GM12878 (cell line): ENCODE results near the gene ASIC1. TPM values are rescaled to one million over a fixed set of nuclear protein-coding genes. Genes with fewer than 3 reads are reported as not detected.

Experiments
- BHLHE40 ChIP-seq, 2 experiments: fragments of 450-650 bp in 1 of 2; IDR thresholded peaks; 2 replicates each; pipeline ENCODE4 v1.6.1; 2011 to 2017; ENCODE audit warnings: low read depth in 2 of 2, borderline replicate concordance in 1 of 2, improper control_type of control experiment in 1 of 2, low read length in 1 of 2, mild to moderate bottlenecking in 1 of 2
- CBFB ChIP-seq: IDR thresholded peaks from 2 replicates; pipeline ENCODE4 v1.6.1; 2016; ENCODE audit warnings: antibody characterized with exemption, low read depth
- CBX3 ChIP-seq: fragments of 200-600 bp; sonication (generic); IDR thresholded peaks from 2 replicates; pipeline ENCODE4 v1.6.1; 2016; ENCODE audit warnings: low read depth, borderline replicate concordance
- GATAD2B ChIP-seq: fragments of 450-650 bp; conservative IDR thresholded peaks from 2 replicates; pipeline ENCODE4 v1.6.1; 2017; ENCODE audit warnings: low read depth, mild to moderate bottlenecking, moderate library complexity
- IKZF2 ChIP-seq, 2 experiments: fragments of 450-650 bp; IDR thresholded peaks; 2 replicates each; pipeline ENCODE4 v1.6.1; 2017; ENCODE audit warnings: mild to moderate bottlenecking in 2 of 2, moderate library complexity in 2 of 2
- NR2C1 ChIP-seq: fragments of 450-650 bp; IDR thresholded peaks from 2 replicates; pipeline ENCODE4 v1.6.1; 2017; ENCODE audit warnings: antibody characterized with exemption, mild to moderate bottlenecking, moderate library complexity
- POLR2AphosphoS2 ChIP-seq: IDR thresholded peaks from 2 replicates; pipeline ENCODE4 v1.6.1; 2011; ENCODE audit warnings: low read depth, mild to moderate bottlenecking, low read length, improper control_type of control experiment, moderate library complexity
- RB1 ChIP-seq: fragments of 450-650 bp; formaldehyde crosslinking; IDR thresholded peaks from 2 replicates; pipeline ENCODE4 v1.6.1; 2017; ENCODE audit warnings: mild to moderate bottlenecking, borderline replicate concordance
- RBBP5 ChIP-seq: fragments of 200-600 bp; sonication (generic); conservative IDR thresholded peaks from 2 replicates; pipeline ENCODE4 v1.6.1; 2016
- SRF ChIP-seq, 2 experiments: IDR thresholded peaks; 2 replicates each; pipeline ENCODE4 v1.6.1; 2011; ENCODE audit warnings: low read depth in 2 of 2, low read length in 2 of 2, mild to moderate bottlenecking in 1 of 2, moderate library complexity in 1 of 2
- TCF12 ChIP-seq: IDR thresholded peaks from 2 replicates; pipeline ENCODE4 v1.6.1; 2011; ENCODE audit warnings: low read depth, mild to moderate bottlenecking, low read length
- polyA plus RNA-seq, 11 experiments: library from polyadenylated mRNA; depleted of rRNA in 4 of 11; unstranded in 6 of 11; stranded (reverse) in 5 of 11; fragments of >200 nt; fragmentation: Nextera tagmentation in 4 of 11; fragmentation: Illumina TruSeq in 1 of 11; extraction: Ambion mirVana in 4 of 11; extraction: Trizol in 1 of 11; gene quantifications; 1 replicate in 1 of 11; 2 replicates in 10 of 11; pipeline versions ENCODE4 v1.2.1 to v1.2.3, GENCODE V29; 2011 to 2016; ENCODE audit warnings: inconsistent platforms in 2 of 11, missing spikeins in 2 of 11, low read depth in 1 of 11
- total RNA-seq, 4 experiments: library from RNA; depleted of rRNA in 3 of 4; stranded (reverse); fragments of >200 nt in 3 of 4; fragmentation: Illumina TruSeq in 1 of 4; extraction: Trizol in 1 of 4; gene quantifications; 2 replicates each; pipeline versions ENCODE4 v1.2.1 to v1.2.3, GENCODE V29; 2013 to 2021
- TF ChIP-seq, protein P1 (sequence below): fragments of 450-650 bp; formaldehyde crosslinking; IDR thresholded peaks from 2 replicates; pipeline ENCODE4 v1.4.0; 2020; ENCODE audit warnings: mild to moderate bottlenecking, moderate library complexity
- TF ChIP-seq, protein P2 (sequence below): fragments of 450-650 bp; IDR thresholded peaks from 2 replicates; pipeline ENCODE4 v1.6.1; 2017; ENCODE audit warnings: mild to moderate bottlenecking
- TF ChIP-seq, protein P3 (sequence below): IDR thresholded peaks from 2 replicates; pipeline ENCODE4 v1.6.1; 2011; ENCODE audit warnings: borderline replicate concordance, low read depth, mild to moderate bottlenecking, moderate library complexity, mixed read lengths, low read length; ENCODE audit not compliant: insufficient read depth; ENCODE audit errors: extremely low read length

The ASIC1 gene
- total and polyA plus RNA-seq, 10 of the 15 experiments (the other 5 are each of a cell fraction or from before 2014, with no cell fraction given) = 0.02 to 0.28 (median 0.21) TPM; not detected in 4

DNA sequence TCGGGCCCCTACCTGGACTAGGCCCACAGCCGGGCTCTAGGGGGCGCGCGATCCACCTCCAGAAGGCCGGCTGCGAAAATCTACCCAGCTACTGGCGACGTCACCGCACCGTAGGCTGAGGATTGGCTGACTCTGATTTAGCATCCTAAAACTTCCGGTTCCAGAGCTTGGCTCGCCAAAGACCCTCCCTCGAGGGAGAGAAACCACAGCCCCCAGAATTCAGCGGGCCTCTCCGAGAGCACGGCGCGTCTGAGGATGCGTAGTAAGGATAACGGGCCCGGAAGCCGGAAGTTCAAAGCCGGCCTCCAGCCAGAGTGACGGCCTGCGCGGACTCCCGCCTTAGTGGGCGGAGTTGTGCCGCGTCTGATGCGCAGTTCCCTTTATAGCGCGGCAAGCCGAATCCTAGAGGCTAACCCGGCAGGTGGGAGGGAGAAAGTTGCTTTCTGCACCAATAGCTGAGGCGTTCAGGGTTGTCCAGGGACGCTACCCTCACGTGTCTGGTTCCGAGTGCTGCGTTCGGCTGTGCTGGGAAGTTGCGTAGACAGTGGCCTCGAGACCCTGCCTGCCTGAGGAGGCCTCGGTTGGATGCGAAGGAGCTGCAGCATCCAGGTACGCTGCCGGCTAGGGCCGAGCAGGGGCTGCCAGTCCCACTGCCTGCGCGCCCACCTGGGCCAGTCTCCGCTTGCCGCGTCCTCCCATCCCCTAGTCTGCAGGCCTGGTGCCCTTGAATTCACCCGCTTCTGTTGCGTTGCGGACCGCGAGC, 54.5 kb downstream of the ASIC1 start, which contains the start of gene COX14 (continued):
- TF ChIP-seq, protein P1, sequence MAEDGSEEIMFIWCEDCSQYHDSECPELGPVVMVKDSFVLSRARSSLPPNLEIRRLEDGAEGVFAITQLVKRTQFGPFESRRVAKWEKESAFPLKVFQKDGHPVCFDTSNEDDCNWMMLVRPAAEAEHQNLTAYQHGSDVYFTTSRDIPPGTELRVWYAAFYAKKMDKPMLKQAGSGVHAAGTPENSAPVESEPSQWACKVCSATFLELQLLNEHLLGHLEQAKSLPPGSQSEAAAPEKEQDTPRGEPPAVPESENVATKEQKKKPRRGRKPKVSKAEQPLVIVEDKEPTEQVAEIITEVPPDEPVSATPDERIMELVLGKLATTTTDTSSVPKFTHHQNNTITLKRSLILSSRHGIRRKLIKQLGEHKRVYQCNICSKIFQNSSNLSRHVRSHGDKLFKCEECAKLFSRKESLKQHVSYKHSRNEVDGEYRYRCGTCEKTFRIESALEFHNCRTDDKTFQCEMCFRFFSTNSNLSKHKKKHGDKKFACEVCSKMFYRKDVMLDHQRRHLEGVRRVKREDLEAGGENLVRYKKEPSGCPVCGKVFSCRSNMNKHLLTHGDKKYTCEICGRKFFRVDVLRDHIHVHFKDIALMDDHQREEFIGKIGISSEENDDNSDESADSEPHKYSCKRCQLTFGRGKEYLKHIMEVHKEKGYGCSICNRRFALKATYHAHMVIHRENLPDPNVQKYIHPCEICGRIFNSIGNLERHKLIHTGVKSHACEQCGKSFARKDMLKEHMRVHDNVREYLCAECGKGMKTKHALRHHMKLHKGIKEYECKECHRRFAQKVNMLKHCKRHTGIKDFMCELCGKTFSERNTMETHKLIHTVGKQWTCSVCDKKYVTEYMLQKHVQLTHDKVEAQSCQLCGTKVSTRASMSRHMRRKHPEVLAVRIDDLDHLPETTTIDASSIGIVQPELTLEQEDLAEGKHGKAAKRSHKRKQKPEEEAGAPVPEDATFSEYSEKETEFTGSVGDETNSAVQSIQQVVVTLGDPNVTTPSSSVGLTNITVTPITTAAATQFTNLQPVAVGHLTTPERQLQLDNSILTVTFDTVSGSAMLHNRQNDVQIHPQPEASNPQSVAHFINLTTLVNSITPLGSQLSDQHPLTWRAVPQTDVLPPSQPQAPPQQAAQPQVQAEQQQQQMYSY (CRISPR knock-in tag) = no peak
- TF ChIP-seq POLR2AphosphoS2 (peak; percentile 78; the same call in 1 of the 2 replicates), CBX3 (no peak), BHLHE40 (IDR thresholded peaks at IDR 0.05; ENCODE audit: borderline replicate concordance in 1 of 2, low read depth in 2 of 2, low read length in 1 of 2) (peak; percentile 96 to 97), GATAD2B (peak; percentile 62), TCF12 (peak; percentile 73; the same call in 1 of the 2 replicates), RBBP5 (peak; percentile 49; the same call in 1 of the 2 replicates), NR2C1 (peak; percentile 65), RB1 (peak; percentile 36; the same call in 1 of the 2 replicates), CBFB (peak; percentile 49; the same call in 1 of the 2 replicates), SRF (IDR thresholded peaks at IDR 0.05; ENCODE audit: low read depth in 2 of 2, low read length in 2 of 2) (peak in 1 of 2 experiments; percentile 39; a peak in 1 of 4 replicates), IKZF2 (IDR thresholded peaks at IDR 0.05) (no peak; a peak in 1 of 4 replicates)
- TF ChIP-seq, protein P2, sequence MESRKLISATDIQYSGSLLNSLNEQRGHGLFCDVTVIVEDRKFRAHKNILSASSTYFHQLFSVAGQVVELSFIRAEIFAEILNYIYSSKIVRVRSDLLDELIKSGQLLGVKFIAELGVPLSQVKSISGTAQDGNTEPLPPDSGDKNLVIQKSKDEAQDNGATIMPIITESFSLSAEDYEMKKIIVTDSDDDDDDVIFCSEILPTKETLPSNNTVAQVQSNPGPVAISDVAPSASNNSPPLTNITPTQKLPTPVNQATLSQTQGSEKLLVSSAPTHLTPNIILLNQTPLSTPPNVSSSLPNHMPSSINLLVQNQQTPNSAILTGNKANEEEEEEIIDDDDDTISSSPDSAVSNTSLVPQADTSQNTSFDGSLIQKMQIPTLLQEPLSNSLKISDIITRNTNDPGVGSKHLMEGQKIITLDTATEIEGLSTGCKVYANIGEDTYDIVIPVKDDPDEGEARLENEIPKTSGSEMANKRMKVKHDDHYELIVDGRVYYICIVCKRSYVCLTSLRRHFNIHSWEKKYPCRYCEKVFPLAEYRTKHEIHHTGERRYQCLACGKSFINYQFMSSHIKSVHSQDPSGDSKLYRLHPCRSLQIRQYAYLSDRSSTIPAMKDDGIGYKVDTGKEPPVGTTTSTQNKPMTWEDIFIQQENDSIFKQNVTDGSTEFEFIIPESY = no peak
- TF ChIP-seq, protein P3, sequence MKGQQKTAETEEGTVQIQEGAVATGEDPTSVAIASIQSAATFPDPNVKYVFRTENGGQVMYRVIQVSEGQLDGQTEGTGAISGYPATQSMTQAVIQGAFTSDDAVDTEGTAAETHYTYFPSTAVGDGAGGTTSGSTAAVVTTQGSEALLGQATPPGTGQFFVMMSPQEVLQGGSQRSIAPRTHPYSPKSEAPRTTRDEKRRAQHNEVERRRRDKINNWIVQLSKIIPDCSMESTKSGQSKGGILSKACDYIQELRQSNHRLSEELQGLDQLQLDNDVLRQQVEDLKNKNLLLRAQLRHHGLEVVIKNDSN = peak; percentile 92
- TF ChIP-seq, all 136 proteins: peak for 74
